ENCODE results near the gene CACNB4. TPM values are rescaled to one million over a fixed set of nuclear protein-coding genes. Genes with fewer than 3 reads are reported as not detected.

Gene CACNB4
- total and polyA plus RNA-seq, 2 of the 4 experiments (the other 2 are of a cell fraction), result 0.12 to 0.36 TPM

DNA sequence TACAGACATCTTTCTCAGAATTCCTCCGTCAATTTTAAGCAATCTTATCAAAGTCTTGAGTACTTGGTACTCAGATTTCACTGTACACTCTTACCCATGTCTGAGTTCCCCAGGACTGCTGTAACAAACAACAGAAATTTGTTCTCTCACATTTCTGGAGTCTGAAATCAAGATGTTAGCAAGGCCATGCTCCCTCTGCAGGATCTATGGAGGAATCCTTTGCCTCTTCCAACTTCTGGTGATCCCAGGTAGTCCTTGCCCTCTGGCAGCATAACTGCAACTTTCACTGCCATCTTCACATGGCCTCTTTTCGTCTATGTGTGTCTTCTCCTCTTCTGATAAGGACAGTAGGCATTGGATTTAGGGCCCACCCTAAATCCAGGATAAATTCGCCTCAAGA, 17.1 kb upstream of the CACNB4 start:
- no peak overlapping the region for H2AK5ac ChIP-seq (ENCODE audit: low read depth, low read length)
- H3K9me3 ChIP-seq (ENCODE audit: control insufficient read depth, insufficient read depth, low read length), result no peaks in the 10 kb centered on the region
- H3K9ac ChIP-seq (ENCODE audit: low read depth, low read length), result no peak overlapping the region
- no peak overlapping the region for H4K91ac ChIP-seq (ENCODE audit: insufficient read depth, low read depth, low read length)
- no TSS peak for BruUV-seq (replicated peaks)
- ChIA-PET POLR2A (ENCODE audit: unreplicated experiment) (no interaction called here), CTCF (no interaction called here)
- H3K56ac ChIP-seq (ENCODE audit: extremely low read depth, insufficient read depth, low read length), result no peak overlapping the region
- H2BK20ac ChIP-seq (ENCODE audit: low read depth, low read length), result no peak overlapping the region
- no peak overlapping the region for H3K27ac ChIP-seq (ENCODE audit: insufficient read depth, low read length)
- no peak for TF ChIP-seq CHD1 (IDR thresholded peaks at IDR 0.05; ENCODE audit: low read depth, low read length)
- no peaks in the 10 kb centered on the region for H3K79me1 ChIP-seq (ENCODE audit: low read depth in 1 of 2, low read length in 2 of 2)
- H2BK15ac ChIP-seq (ENCODE audit: low read depth, low read length), result no peak overlapping the region
- dilution Hi-C loops (cut with HindIII; ENCODE audit: low sequenced_read_pairs, unreplicated experiment), result no loop called here
- H3K23ac ChIP-seq (ENCODE audit: low read depth, low read length), result no peak overlapping the region
- DNase-seq (no peak), ATAC-seq (ENCODE audit: low read depth) (no peak; the same call in 1 of the 2 replicates)
- intact Hi-C loops (cut with micrococcal nuclease), result no loop called here
- H2BK120ac ChIP-seq (ENCODE audit: low read depth, low read length), result no peak overlapping the region
- H3K18ac ChIP-seq (ENCODE audit: low read depth, low read length), result no peak overlapping the region
- H3K4me3 ChIP-seq (ENCODE audit: insufficient read depth, low read depth, low read length), result no peak overlapping the region
- no peaks in the 10 kb centered on the region for H3K4me1 ChIP-seq (ENCODE audit: control insufficient read depth, insufficient read depth, low read length)
- no peak overlapping the region for H2AK9ac ChIP-seq (replicated peaks; ENCODE audit: low read depth, low read length, poor library complexity)
- H4K20me1 ChIP-seq (ENCODE audit: insufficient read depth, low read length), result no peaks in the 10 kb centered on the region
- H2AFZ ChIP-seq (replicated peaks; ENCODE audit: low read length, poor library complexity), result no peak overlapping the region
- no peak overlapping the region for H4K5ac ChIP-seq (ENCODE audit: low read depth, low read length)
- no peak overlapping the region for H3K14ac ChIP-seq (replicated peaks; ENCODE audit: low read depth, low read length)
- H3K36me3 ChIP-seq (ENCODE audit: control insufficient read depth, insufficient read depth, low read length), result peaks cover 2% of the 10 kb centered on the region; the same call in 1 of the 2 replicates
- in situ Hi-C loops (cut with MboI; ENCODE audit: low sequenced_read_pairs), result no loop called here
- H4K8ac ChIP-seq (ENCODE audit: low read depth in 2 of 2, low read length in 2 of 2), result no peak overlapping the region
- H3K4ac ChIP-seq (ENCODE audit: low read depth, low read length), result no peak overlapping the region
- no peak overlapping the region for H2BK5ac ChIP-seq (ENCODE audit: low read depth, low read length, poor library complexity, severe bottlenecking)
- no peak overlapping the region for H3K4me2 ChIP-seq (ENCODE audit: low read depth, low read length)
- no CpG with 5 or more reads among the region's 3 CpGs for WGBS, 2 experiments (ENCODE audit: extremely low coverage in 2 of 2, insufficient read length in 1 of 2)
- H3K27me3 ChIP-seq (ENCODE audit: control insufficient read depth, insufficient read depth, low read length), result no peaks in the 10 kb centered on the region
- no peaks in the 10 kb centered on the region for H3K9me1 ChIP-seq (ENCODE audit: insufficient read depth, low read length)
